H1 (cell line): ENCODE data around the gene IL16.

Source experiments
- EGR1 ChIP-seq: IDR thresholded peaks from 2 replicates; pipeline ENCODE4 v1.6.1; 2011; ENCODE audit warnings: low read depth, low read length, borderline replicate concordance
- POLR2AphosphoS5 ChIP-seq: IDR thresholded peaks from 2 replicates; pipeline ENCODE4 v1.6.1; 2011; ENCODE audit warnings: low read depth, low read length
- YY1 ChIP-seq: IDR thresholded peaks from 2 replicates; pipeline ENCODE4 v1.6.1; 2011; ENCODE audit warnings: low read depth, mild to moderate bottlenecking, low read length

- TF ChIP-seq EGR1 (no peak), POLR2AphosphoS5 (no peak), YY1 (no peak)
These were observed 84.7 kb downstream of the IL16 start for GRCh38 chr15:81281456-81281735.
